Stimulated activated CD4-positive, alpha-beta T cell treated with anti-CD3 and anti-CD28 coated beads, TNF-alpha, amount 100 ng/mL, for 24 hours (primary cell): ENCODE measurements around the gene OAF.
"Not testable (repeated sequence)": the region's sequence is repeated elsewhere in the genome, so short reads cannot be mapped to it uniquely, and the experiment has no call there.

ENCODE experiments used
- DNase-seq, 3 experiments: peaks; one replicate each; pipeline ENCODE4 v3.0.0-alpha.2; 2020; ENCODE audit warnings: low read depth in 3 of 3

The OAF gene

GRCh38 chr11:120240866-120241265 lies 30.0 kb downstream of the OAF start:
- DNase-seq: no peak

DNA sequence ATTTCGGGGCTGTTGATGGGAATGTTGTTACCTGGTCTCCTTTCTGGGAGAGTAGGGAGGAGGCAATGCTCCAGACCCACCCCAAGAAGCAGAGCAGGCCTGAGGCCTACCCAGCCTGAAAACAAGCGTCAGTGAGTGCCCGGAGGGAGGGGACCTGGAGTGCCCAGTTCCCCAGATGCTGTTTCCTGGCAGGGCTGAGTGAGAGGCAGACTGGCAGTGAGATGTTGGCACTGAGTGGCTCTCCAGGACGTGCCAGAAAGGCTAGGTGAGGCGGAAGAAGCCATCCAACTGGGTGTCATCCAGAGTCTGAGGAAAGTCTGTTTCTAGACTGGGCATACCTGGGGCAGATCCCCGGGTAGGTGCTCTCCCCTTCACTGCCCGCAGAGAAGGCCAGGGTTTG lies 30.4 kb downstream of the OAF start:
- no peak for DNase-seq

GRCh38 chr11:120243221-120243620 lies 32.4 kb downstream of the OAF start:
- no peak for DNase-seq

DNA sequence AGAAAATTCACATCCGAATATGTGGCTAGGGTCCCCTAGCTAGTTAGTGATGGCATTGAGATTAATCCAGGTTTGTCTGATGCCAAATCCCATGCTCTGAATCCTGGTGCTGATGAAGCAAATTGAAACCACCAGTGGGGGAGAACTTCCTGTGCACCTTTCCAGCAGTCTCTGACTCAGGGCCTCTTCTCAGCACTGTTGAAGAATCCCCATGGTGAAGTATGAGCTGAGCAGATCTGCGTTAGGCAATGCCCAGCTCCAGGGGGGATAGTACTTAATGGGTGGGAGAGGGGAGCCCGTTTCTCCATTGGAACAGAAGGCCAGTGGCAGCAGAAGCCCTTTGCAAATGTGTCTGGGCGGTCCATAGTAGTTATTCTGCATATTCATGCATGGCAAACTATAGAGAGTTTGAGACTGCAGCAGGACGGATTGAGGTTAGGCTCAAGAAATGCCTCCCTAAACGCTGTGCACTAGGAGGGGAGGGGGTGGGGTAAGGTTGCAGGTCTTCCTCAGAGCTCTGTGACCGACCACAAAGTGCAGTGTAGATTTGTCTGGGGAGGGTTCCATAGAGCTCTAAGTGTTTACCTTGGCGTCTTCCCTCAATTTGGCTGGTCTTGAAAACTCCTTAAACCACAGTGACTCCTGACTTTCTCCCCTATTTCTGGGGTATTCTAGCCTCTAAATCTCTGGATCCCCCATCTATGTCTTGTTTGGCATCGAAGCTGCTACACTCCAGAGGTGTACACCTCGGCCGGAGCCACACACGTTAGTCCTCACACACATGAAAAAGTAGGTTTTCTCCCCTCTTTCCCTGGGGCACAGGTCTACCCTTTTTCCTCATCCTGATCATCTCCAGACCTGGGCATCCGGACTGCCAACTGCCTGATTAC lies 33.9 kb downstream of the OAF start:
- DNase-seq: no peak

DNA sequence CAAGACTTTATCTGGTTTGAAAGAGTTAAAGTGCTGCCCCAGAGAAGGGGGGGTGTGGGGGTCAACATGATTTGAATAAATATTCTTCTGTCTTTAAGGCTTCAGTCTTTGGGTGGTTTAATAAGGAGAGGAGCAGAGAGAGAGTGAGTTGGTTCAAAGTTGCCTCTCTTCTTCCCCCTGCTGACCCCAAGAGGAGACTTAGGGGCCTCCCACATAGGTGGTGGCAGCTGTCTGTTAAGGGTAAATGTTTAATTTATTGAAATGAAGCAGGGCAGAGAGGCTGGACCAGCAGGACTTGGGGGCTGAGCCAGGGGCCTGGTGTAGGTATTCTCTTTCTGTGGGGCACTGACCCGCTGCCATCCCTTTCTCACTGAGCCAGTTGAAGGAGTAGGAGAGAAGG lies 34.6 kb downstream of the OAF start:
- no peak for DNase-seq

DNA sequence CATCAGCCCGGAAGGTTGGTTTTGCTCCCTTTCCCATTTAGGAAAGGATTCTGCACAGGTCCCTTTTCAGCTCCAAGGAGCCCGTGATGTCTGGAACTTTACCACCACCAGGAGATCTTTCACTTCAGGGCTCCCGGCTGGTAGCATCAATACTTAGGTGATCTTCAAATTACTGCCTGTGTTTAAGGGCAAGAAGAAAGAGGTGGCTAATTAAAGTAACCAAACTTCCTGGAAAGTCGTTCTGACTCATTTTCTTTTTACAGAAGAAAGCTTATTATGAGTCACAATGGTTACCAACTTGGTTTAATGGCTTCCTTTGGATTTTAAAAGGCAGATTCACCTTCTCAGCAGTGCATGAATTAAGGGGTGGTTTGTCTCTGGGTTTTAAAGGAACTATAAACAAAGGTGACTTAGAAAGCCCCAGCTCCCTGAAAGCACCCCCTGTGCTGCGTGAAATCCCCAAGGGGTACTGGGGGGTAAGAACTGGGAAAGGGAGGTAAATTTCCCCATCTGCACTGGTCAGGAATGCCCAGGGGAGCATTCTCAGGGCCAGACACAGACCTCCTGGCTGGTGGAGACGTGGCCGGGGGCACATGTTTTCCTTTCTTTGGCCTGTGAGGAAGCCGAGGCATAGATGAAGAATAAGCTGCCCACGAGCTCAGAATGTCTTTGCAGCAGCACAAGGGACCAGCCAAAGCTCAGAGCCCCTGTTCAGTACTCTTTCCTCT lies 37.9 kb downstream of the OAF start:
- DNase-seq: no peak

DNA sequence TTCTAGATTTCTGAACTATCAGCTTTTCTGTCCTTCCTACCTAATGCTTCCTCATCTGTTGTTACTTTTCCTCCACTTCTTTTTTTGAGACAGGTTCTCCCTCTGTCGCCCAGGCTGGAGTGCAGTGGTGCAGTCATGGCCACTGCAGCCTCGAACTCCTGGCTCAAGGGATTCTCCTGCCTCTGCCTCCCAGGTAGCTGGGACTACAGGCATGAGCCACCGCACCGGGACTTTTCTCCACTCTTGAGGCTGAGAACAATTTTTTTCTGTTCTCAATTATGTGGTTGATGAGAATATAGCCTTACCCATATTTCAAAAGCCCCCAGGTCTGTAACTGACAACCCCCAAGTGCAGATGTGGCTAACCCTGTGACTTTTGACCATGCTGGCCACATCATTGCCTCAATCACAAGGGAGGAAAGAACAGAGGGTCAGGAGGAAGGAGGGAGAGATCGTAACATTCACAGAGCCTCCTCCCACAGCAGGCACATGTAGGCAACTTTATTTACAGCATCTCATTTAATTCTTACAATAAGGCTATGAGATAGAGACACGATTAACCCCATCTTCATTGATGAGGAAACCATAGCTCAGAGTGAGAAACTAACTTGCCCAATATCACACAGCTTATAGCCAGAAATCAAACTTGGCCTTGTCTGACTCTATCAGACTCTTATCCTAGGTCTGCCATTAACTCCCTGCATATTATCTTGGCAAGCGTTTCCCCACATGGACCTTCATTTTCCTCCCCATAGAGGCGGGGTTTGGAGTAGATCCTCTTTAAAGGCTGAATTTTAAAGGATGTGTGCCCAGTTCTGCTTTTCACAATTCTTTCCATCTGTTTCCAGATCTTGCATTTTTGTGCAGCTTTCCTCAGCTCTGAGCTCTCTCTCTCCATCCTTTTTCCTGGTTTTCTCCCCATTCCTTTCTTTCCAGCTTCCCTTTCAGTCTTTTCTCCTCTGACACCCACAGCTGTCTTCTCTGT lies 38.7 kb downstream of the OAF start:
- no peak for DNase-seq

GRCh38 chr11:120253377-120253776 lies 42.5 kb downstream of the OAF start:
- DNase-seq: not testable (repeated sequence)

GRCh38 chr11:120254788-120255518 lies 44.1 kb downstream of the OAF start:
- no peak for DNase-seq

DNA sequence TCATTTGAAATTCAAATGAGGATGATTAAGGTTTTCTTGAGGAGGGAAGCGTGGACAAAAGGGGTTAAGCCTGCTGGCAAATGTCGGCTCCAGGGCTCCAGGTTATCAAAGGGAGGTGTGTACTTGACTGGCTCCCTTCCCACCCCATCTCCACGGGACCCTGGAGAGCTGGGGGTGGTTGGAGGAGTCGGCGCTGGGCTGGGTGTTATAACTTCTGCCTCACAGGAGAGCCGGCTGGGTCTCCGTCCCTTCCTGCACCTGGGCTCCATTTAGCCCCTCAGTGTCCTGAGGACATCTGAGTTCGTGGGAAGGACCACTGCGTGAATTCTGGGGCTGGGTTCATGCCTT lies 44.7 kb downstream of the OAF start:
- no peak for DNase-seq

- no peak for DNase-seq
Measured at GRCh38 chr11:120256178-120256577, 45.3 kb downstream of the OAF start.

GRCh38 chr11:120256779-120257178 lies 45.9 kb downstream of the OAF start:
- DNase-seq: no peak

- DNase-seq: no peak
Measured at GRCh38 chr11:120257346-120257745, 46.5 kb downstream of the OAF start.

GRCh38 chr11:120258661-120259060 lies 47.8 kb downstream of the OAF start:
- no peak for DNase-seq

DNA sequence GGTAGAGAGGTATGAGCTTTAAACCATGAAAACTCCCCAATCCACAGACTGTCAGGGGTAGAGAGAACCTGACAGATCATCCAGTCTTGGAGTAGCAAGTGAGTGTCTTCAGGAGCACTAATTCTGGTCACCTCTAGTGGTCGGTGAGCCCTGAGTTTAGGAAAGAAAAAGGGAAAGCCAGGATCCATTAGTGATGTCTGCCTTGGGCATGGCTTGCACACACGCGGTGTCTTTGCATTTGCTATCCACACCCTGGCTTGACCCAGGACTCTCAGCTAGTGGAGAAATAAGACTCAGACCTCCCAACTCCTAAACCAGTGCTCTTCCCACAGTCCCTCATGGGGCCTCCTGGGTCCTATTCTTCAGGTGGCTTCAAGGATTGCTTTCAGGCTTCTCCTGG lies 48.4 kb downstream of the OAF start:
- DNase-seq: no peak

- DNase-seq: no peak
Measured at GRCh38 chr11:120259988-120260565, 49.2 kb downstream of the OAF start.

- no peak for DNase-seq
Measured at GRCh38 chr11:120260616-120261015, 49.8 kb downstream of the OAF start.

DNA sequence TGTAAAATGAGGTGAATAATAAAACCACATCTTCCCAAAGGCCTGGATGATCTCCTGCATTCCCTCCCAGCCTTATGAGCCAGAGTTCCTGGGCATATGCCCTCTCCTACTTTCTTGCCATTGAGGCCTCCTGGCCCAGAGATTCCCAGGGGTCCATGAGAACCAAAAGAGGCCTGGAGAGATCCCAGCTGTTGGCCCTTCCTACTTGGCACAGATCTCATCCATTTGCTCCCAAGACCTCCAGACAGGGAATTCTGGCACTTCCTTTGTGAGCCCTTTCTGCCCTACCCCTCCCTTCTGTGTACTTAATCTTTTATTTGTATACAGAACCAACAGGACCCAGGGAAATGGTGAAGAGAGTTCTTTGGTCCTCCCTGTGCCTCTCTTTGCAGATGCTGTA lies 50.5 kb downstream of the OAF start:
- no peak for DNase-seq

GRCh38 chr11:120261931-120262330 lies 51.1 kb downstream of the OAF start:
- no peak for DNase-seq

GRCh38 chr11:120267319-120267718 lies 56.5 kb downstream of the OAF start:
- DNase-seq: no peak

DNA sequence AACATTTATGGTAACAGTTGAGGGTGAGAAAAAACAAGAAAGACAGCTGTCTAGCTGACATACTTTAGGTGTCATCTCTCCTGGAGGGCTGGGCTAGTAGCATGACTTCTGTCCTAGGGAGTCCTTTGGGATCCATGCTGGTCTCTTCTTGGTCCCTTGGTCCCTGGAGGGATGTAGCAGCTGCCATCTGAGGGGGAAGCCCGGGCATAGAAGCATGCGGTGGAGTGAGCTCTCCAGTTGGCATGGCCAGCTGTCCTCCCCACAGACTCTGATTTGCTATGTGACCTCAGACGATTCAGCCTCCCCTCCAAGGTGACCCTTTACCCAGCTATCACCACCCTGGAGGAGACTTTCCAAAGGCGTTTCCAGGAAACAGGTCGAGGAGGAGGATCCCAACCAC lies 57.9 kb downstream of the OAF start:
- DNase-seq: no peak
